SK-N-SH treated with all-trans-retinoic acid at 6 μM for 48 hours (cell line): ENCODE results near the gene CHST11.

Experiments used
- ATAC-seq: fragments of 200-7000 bp; cut with Tn5 transposase; 3 replicates; pipeline ENCODE4 v1.9.1; 2020; ENCODE audit warnings: mild to moderate bottlenecking, moderate library complexity
- ARNTL ChIP-seq: fragments of 450-650 bp; formaldehyde crosslinking; IDR thresholded peaks from 2 replicates; pipeline ENCODE4 v1.5.0; 2020; ENCODE audit warnings: low read depth, mild to moderate bottlenecking, moderate library complexity, borderline replicate concordance
- BACH2 ChIP-seq: fragments of 250-450 bp; sonication (Bioruptor Pico); IDR thresholded peaks from 2 replicates; pipeline ENCODE4 v1.9.0; 2021; ENCODE audit warnings: mild to moderate bottlenecking, borderline replicate concordance
- CSDC2 ChIP-seq: fragments of 250-450 bp; sonication (Bioruptor Pico); IDR thresholded peaks from 2 replicates; pipeline ENCODE4 v1.5.0; 2020; ENCODE audit warnings: mild to moderate bottlenecking, moderate library complexity
- ESRRG ChIP-seq: fragments of 250-450 bp; sonication (Bioruptor Pico); IDR thresholded peaks from 2 replicates; pipeline ENCODE4 v1.6.1; 2021; ENCODE audit warnings: mild to moderate bottlenecking
- GLIS3 ChIP-seq: fragments of 250-450 bp; sonication (Bioruptor Pico); IDR thresholded peaks from 2 replicates; pipeline ENCODE4 v1.5.0; 2020; ENCODE audit warnings: mild to moderate bottlenecking, moderate library complexity
- ISL1 ChIP-seq: fragments of 250-450 bp; sonication (Bioruptor Pico); IDR thresholded peaks from 2 replicates; pipeline ENCODE4 v2.1.2; 2022; ENCODE audit warnings: mild to moderate bottlenecking, moderate library complexity
- OSR1 ChIP-seq: fragments of 250-450 bp; sonication (Bioruptor Pico); IDR thresholded peaks from 2 replicates; pipeline ENCODE4 v1.8.0; 2022; ENCODE audit warnings: moderate library complexity, mild to moderate bottlenecking, inconsistent platforms
- PATZ1 ChIP-seq: fragments of 250-450 bp; sonication (Bioruptor Pico); IDR thresholded peaks from 2 replicates; pipeline ENCODE4 v1.8.0; 2020; ENCODE audit warnings: mild to moderate bottlenecking, moderate library complexity, borderline replicate concordance
- POU6F1 ChIP-seq: fragments of 250-450 bp; sonication (Bioruptor Pico); IDR thresholded peaks from 2 replicates; pipeline ENCODE4 v1.8.0; 2021; ENCODE audit warnings: low read depth, mild to moderate bottlenecking, moderate library complexity, borderline replicate concordance
- PPARA ChIP-seq: fragments of 250-450 bp; sonication (Bioruptor Pico); IDR thresholded peaks from 2 replicates; pipeline ENCODE4 v1.5.0; 2020; ENCODE audit warnings: mild to moderate bottlenecking, borderline replicate concordance
- RARB ChIP-seq: fragments of 250-450 bp; sonication (Bioruptor Pico); IDR thresholded peaks from 2 replicates; pipeline ENCODE4 v1.8.0; 2021; ENCODE audit warnings: mild to moderate bottlenecking, moderate library complexity
- SNAI2 ChIP-seq: fragments of 250-450 bp; sonication (Bioruptor Pico); IDR thresholded peaks from 2 replicates; pipeline ENCODE4 v1.5.0; 2020; ENCODE audit warnings: mild to moderate bottlenecking, moderate library complexity
- TCF4 ChIP-seq: fragments of 250-450 bp; sonication (Bioruptor Pico); IDR thresholded peaks from 2 replicates; pipeline ENCODE4 v1.8.0; 2021; ENCODE audit warnings: mild to moderate bottlenecking, moderate library complexity, borderline replicate concordance
- TOX ChIP-seq: fragments of 250-450 bp; sonication (Bioruptor Pico); IDR thresholded peaks from 2 replicates; pipeline ENCODE4 v1.8.0; 2021; ENCODE audit warnings: mild to moderate bottlenecking, moderate library complexity, borderline replicate concordance
- TSHZ2 ChIP-seq: fragments of 250-450 bp; sonication (Bioruptor Pico); IDR thresholded peaks from 2 replicates; pipeline ENCODE4 v1.5.0; 2020; ENCODE audit warnings: mild to moderate bottlenecking, moderate library complexity
- ZC3H10 ChIP-seq: fragments of 250-450 bp; sonication (Bioruptor Pico); IDR thresholded peaks from 2 replicates; pipeline ENCODE4 v1.5.1; 2021; ENCODE audit warnings: mild to moderate bottlenecking, moderate library complexity
- ZFP3 ChIP-seq: fragments of 250-450 bp; sonication (Bioruptor Pico); IDR thresholded peaks from 2 replicates; pipeline ENCODE4 v1.5.0; 2020; ENCODE audit warnings: mild to moderate bottlenecking, moderate library complexity
- ZFP30 ChIP-seq: fragments of 450-650 bp; formaldehyde crosslinking; IDR thresholded peaks from 2 replicates; pipeline ENCODE4 v1.5.0; 2022; ENCODE audit warnings: mild to moderate bottlenecking, moderate library complexity
- ZNF565 ChIP-seq: fragments of 450-650 bp; formaldehyde crosslinking; conservative IDR thresholded peaks from 2 replicates; pipeline ENCODE4 v1.5.0; 2020; ENCODE audit warnings: low read depth, mild to moderate bottlenecking, moderate library complexity
- ZNF70 ChIP-seq: fragments of 450-650 bp; formaldehyde crosslinking; IDR thresholded peaks from 2 replicates; pipeline ENCODE4 v1.5.0; 2020; ENCODE audit warnings: mild to moderate bottlenecking, moderate library complexity
- ZNF8 ChIP-seq: fragments of 450-650 bp; formaldehyde crosslinking; IDR thresholded peaks from 2 replicates; pipeline ENCODE4 v1.5.0; 2020; ENCODE audit warnings: mild to moderate bottlenecking, moderate library complexity

CHST11 gene

GRCh38 chr12:104662203-104662602 lies 205.5 kb downstream of the CHST11 start:
- TF ChIP-seq PPARA (CRISPR knock-in tag) (no peak), ZFP3 (CRISPR knock-in tag) (no peak), ARNTL (no peak), PATZ1 (no peak), ISL1 (CRISPR knock-in tag) (no peak), SNAI2 (no peak), TSHZ2 (no peak)
- TF ChIP-seq, all 23 proteins: peak for 0
- ATAC-seq, result no peak

GRCh38 chr12:104662908-104663307 lies 206.2 kb downstream of the CHST11 start:
- no peak for ATAC-seq
- TF ChIP-seq ISL1 (CRISPR knock-in tag), result no peak
- no peak for TF ChIP-seq ZC3H10 (CRISPR knock-in tag)
- TF ChIP-seq SNAI2, result no peak
- no peak for TF ChIP-seq ZFP30 (CRISPR knock-in tag)
- TF ChIP-seq ZNF70 (CRISPR knock-in tag), result no peak
- TF ChIP-seq ZFP3 (CRISPR knock-in tag), result no peak
- TF ChIP-seq CSDC2 (CRISPR knock-in tag), result no peak
- TF ChIP-seq PATZ1, result no peak
- no peak for TF ChIP-seq RARB (CRISPR knock-in tag)
- TF ChIP-seq GLIS3, result no peak
- TF ChIP-seq TSHZ2, result no peak
- no peak for TF ChIP-seq PPARA (CRISPR knock-in tag)
- no peak for TF ChIP-seq ZNF565 (CRISPR knock-in tag)
- no peak for TF ChIP-seq ESRRG
- TF ChIP-seq TOX, result no peak
- TF ChIP-seq OSR1, result no peak
- TF ChIP-seq ZNF8 (CRISPR knock-in tag), result no peak

GRCh38 chr12:104664351-104664750 lies 207.6 kb downstream of the CHST11 start:
- TF ChIP-seq TCF4, result no peak
- TF ChIP-seq ISL1 (CRISPR knock-in tag), result no peak
- no peak for TF ChIP-seq BACH2 (CRISPR knock-in tag)
- no peak for TF ChIP-seq POU6F1 (CRISPR knock-in tag)
- ATAC-seq, result no peak
